H1 (cell line): Measurements from ENCODE around the gene GPR17. TPM values are rescaled to one million over a fixed set of nuclear protein-coding genes. Genes with fewer than 3 reads are reported as not detected.
A peak's percentile ranks its signal among the peaks of the same experiment; 100 is the strongest.

Source experiments
- CTCF ChIA-PET: fragments of 300-600 bp; sonication (Branson Sonifier 250); formaldehyde crosslinking; loops from one replicate; lab custom pipeline; 2021; ENCODE audit not compliant: partially characterized antibody; lab: Charles Lee
- POLR2A ChIA-PET: fragments of 300-600 bp; sonication (Branson Sonifier 250); formaldehyde crosslinking; loops from one replicate; lab custom pipeline; 2021; ENCODE audit warnings: inconsistent platforms; ENCODE audit not compliant: partially characterized antibody; lab: Charles Lee
- DNase-seq, 2 experiments: peaks; one replicate each; pipeline versions ENCODE4 v3.0.0 to v3.0.0-alpha.2; 2010 to 2022; ENCODE audit warnings: low spot score in 2 of 2, low read depth in 1 of 2, mixed read lengths in 1 of 2
- FAIRE-seq: peaks from 2 replicates; lab custom pipeline; 2011; peaks lifted over from hg19 to GRCh38; lab: Jason Lieb, UNC
- H2AFZ ChIP-seq: 2 replicates; pipeline ENCODE4 v1.8.1; 2012; ENCODE audit warnings: low read length, inconsistent platforms
- H2AK5ac ChIP-seq: 2 replicates; pipeline ENCODE4 v1.6.1; 2013; ENCODE audit warnings: low read depth, low read length
- H2BK120ac ChIP-seq: replicated peaks from 2 replicates; pipeline ENCODE3; 2013; ENCODE audit warnings: low read depth, low read length, inconsistent platforms
- H2BK12ac ChIP-seq: 2 replicates; pipeline ENCODE4 v1.6.1; 2013; ENCODE audit warnings: low read depth, low read length
- H2BK15ac ChIP-seq: 2 replicates; pipeline ENCODE4 v1.6.1; 2013; ENCODE audit warnings: low read length
- H2BK20ac ChIP-seq: 2 replicates; pipeline ENCODE4 v1.6.1; 2013; ENCODE audit warnings: low read length
- H2BK5ac ChIP-seq: 2 replicates; pipeline ENCODE4 v1.6.1; 2013; ENCODE audit warnings: low read depth, low read length
- H3K14ac ChIP-seq: 2 replicates; pipeline ENCODE4 v1.6.1; 2013; ENCODE audit warnings: inconsistent platforms; ENCODE audit not compliant: insufficient read length
- H3K18ac ChIP-seq: 2 replicates; pipeline ENCODE4 v1.6.1; 2013; ENCODE audit warnings: low read length; ENCODE audit errors: extremely low read depth
- H3K23ac ChIP-seq: 2 replicates; pipeline ENCODE4 v1.6.1; 2013; ENCODE audit warnings: inconsistent platforms; ENCODE audit not compliant: insufficient read length
- H3K23me2 ChIP-seq: 2 replicates; pipeline ENCODE4 v1.6.1; 2013; ENCODE audit warnings: low read depth, low read length
- H3K27ac ChIP-seq: 2 replicates; pipeline ENCODE4 v1.6.1; 2011; ENCODE audit warnings: low read depth, low read length, inconsistent platforms
- H3K27me3 ChIP-seq, 4 experiments: replicated peaks in 1 of 4; 1 replicate in 1 of 4; 2 replicates in 3 of 4; pipeline versions ENCODE4 v1.6.1 to v1.8.1; 2011 to 2013; ENCODE audit warnings: low read length in 3 of 4, mild to moderate bottlenecking in 3 of 4, inconsistent platforms in 2 of 4, mixed read lengths in 2 of 4, moderate library complexity in 1 of 4; ENCODE audit not compliant: control insufficient read depth in 3 of 4, insufficient read depth in 3 of 4; ENCODE audit errors: extremely low read depth in 1 of 4
- H3K36me3 ChIP-seq, 4 experiments: 2 replicates each; pipeline versions ENCODE4 v1.6.1 to v1.8.1; 2011 to 2013; ENCODE audit warnings: mild to moderate bottlenecking in 4 of 4, low read length in 3 of 4, moderate library complexity in 2 of 4, control low read depth in 1 of 4, inconsistent platforms in 1 of 4; ENCODE audit not compliant: insufficient read depth in 4 of 4, control insufficient read depth in 2 of 4
- H3K4ac ChIP-seq: replicated peaks from 2 replicates; pipeline ENCODE3; 2013; ENCODE audit warnings: low read length, low read depth, mixed read lengths, inconsistent platforms; ENCODE audit not compliant: insufficient read length
- H3K4me1 ChIP-seq, 4 experiments: replicated peaks in 1 of 4; 1 replicate in 1 of 4; 2 replicates in 3 of 4; pipeline versions ENCODE4 v1.6.1 to v1.8.1; 2011 to 2013; ENCODE audit warnings: low read length in 3 of 4, inconsistent platforms in 2 of 4, mixed read lengths in 1 of 4; ENCODE audit not compliant: insufficient read depth in 4 of 4, control insufficient read depth in 3 of 4
- H3K4me2 ChIP-seq, 2 experiments: 2 replicates each; pipeline versions ENCODE4 v1.6.1 to v1.8.1; 2011 to 2013; ENCODE audit warnings: low read depth in 2 of 2, low read length in 2 of 2, control low read depth in 1 of 2, inconsistent platforms in 1 of 2, mild to moderate bottlenecking in 1 of 2; ENCODE audit not compliant: insufficient read depth in 1 of 2
- H3K4me3 ChIP-seq, 4 experiments: fragments of 200-600, 300-600 bp in 1 of 4; sonication (generic), shearing (Covaris generic), sonication (Bioruptor Twin) in 1 of 4; 2 replicates each; pipeline versions ENCODE4 v1.5.1 to v1.8.1; 2011 to 2016; ENCODE audit warnings: low read length in 4 of 4, low read depth in 3 of 4, control low read depth in 2 of 4, inconsistent platforms in 2 of 4, mild to moderate bottlenecking in 2 of 4, mixed read lengths in 1 of 4, moderate library complexity in 1 of 4; ENCODE audit not compliant: insufficient read depth in 2 of 4; ENCODE audit errors: extremely low read depth in 1 of 4
- H3K56ac ChIP-seq: replicated peaks from 2 replicates; pipeline ENCODE3; 2013; ENCODE audit warnings: low read depth, mild to moderate bottlenecking, mixed read lengths, low read length, inconsistent platforms; ENCODE audit not compliant: insufficient read length
- H3K79me1 ChIP-seq: 2 replicates; pipeline ENCODE4 v1.6.1; 2013; ENCODE audit warnings: low read depth, low read length, control low read depth
- H3K79me2 ChIP-seq, 2 experiments: 2 replicates each; pipeline versions ENCODE4 v1.6.1 to v1.8.1; 2012 to 2013; ENCODE audit warnings: low read length in 2 of 2, mild to moderate bottlenecking in 2 of 2, inconsistent platforms in 1 of 2; ENCODE audit not compliant: insufficient read depth in 2 of 2, control insufficient read depth in 1 of 2
- H3K9ac ChIP-seq, 4 experiments: replicated peaks in 1 of 4; 1 replicate in 1 of 4; 2 replicates in 3 of 4; pipeline versions ENCODE4 v1.6.1 to v1.8.1; 2011 to 2013; ENCODE audit warnings: low read depth in 3 of 4, low read length in 3 of 4, control low read depth in 2 of 4, mild to moderate bottlenecking in 2 of 4, moderate library complexity in 2 of 4, inconsistent platforms in 1 of 4; ENCODE audit errors: extremely low read depth in 1 of 4
- H3K9me3 ChIP-seq, 2 experiments: 2 replicates each; pipeline versions ENCODE4 v1.6.1 to v1.8.1; 2012 to 2013; ENCODE audit warnings: mild to moderate bottlenecking in 2 of 2, moderate library complexity in 2 of 2, control low read depth in 1 of 2, inconsistent platforms in 1 of 2, low read depth in 1 of 2, low read length in 1 of 2, mixed read lengths in 1 of 2; ENCODE audit not compliant: insufficient read depth in 2 of 2
- H4K20me1 ChIP-seq, 2 experiments: replicated peaks in 1 of 2; 2 replicates each; pipeline versions ENCODE3 to v1.8.1; 2011 to 2013; ENCODE audit warnings: inconsistent platforms in 2 of 2, low read length in 2 of 2, mild to moderate bottlenecking in 1 of 2; ENCODE audit not compliant: insufficient read depth in 2 of 2, control insufficient read depth in 1 of 2
- H4K5ac ChIP-seq: 2 replicates; pipeline ENCODE4 v1.6.1; 2013; ENCODE audit warnings: low read length, low read depth, mixed read lengths, inconsistent platforms; ENCODE audit not compliant: insufficient read length
- H4K8ac ChIP-seq: 2 replicates; pipeline ENCODE4 v1.8.0; 2013; ENCODE audit warnings: mild to moderate bottlenecking, moderate library complexity, low read length, inconsistent platforms; ENCODE audit not compliant: insufficient read depth; ENCODE audit errors: extremely low read depth
- H4K91ac ChIP-seq: replicated peaks from 2 replicates; pipeline ENCODE3; 2013; ENCODE audit warnings: low read length, mixed read lengths, inconsistent platforms; ENCODE audit not compliant: insufficient read length
- BACH1 ChIP-seq: IDR thresholded peaks from 2 replicates; pipeline ENCODE4 v1.6.1; 2012; ENCODE audit warnings: low read length, improper control_type of control experiment
- BCL11A ChIP-seq, 2 experiments: IDR thresholded peaks; one replicate each; pipeline ENCODE4 v1.6.1; 2011; ENCODE audit warnings: low read depth in 2 of 2, low read length in 2 of 2, mild to moderate bottlenecking in 2 of 2
- GTF2F1 ChIP-seq: IDR thresholded peaks from 2 replicates; pipeline ENCODE4 v1.6.1; 2012; ENCODE audit warnings: low read depth, low read length, improper control_type of control experiment, borderline replicate concordance
- SIRT6 ChIP-seq: IDR thresholded peaks from one replicate; pipeline ENCODE4 v1.7.1; 2012; ENCODE audit warnings: low read length, inconsistent platforms
- SP1 ChIP-seq: IDR thresholded peaks from 2 replicates; pipeline ENCODE4 v1.6.1; 2011; ENCODE audit warnings: low read depth, low read length
- TCF12 ChIP-seq: IDR thresholded peaks from 2 replicates; pipeline ENCODE4 v1.6.1; 2011; ENCODE audit warnings: low read depth, mild to moderate bottlenecking, low read length
- ZNF274 ChIP-seq: IDR thresholded peaks from 2 replicates; pipeline ENCODE4 v1.7.0; 2012; ENCODE audit warnings: low read length, borderline replicate concordance; ENCODE audit errors: extremely low read depth
- WGBS, 2 experiments: shearing (Covaris generic) in 1 of 2; methylation state at CpG; one replicate each; pipeline versions ENCODE4 v1.1.6 to v1.1.7; 2013 to 2015; ENCODE audit warnings: low lambda C conversion rate in 2 of 2, mixed read lengths in 2 of 2, inconsistent platforms in 1 of 2, low coverage in 1 of 2, missing lambda C conversion rate in 1 of 2; ENCODE audit not compliant: insufficient replicate concordance in 2 of 2, insufficient coverage in 1 of 2, insufficient read length in 1 of 2; ENCODE audit errors: extremely low coverage in 1 of 2, missing lambda C conversion rate in 1 of 2; 5-methylcytosine and 5-hydroxymethylcytosine counted together
- polyA plus RNA-seq, 7 experiments: library from polyadenylated mRNA; depleted of rRNA in 3 of 7; stranded (reverse) in 5 of 7; unstranded in 2 of 7; fragments of >200 nt in 5 of 7; fragments of 200-250 nt in 2 of 7; gene quantifications; 1 replicate in 5 of 7; 2 replicates in 1 of 7; 4 replicates in 1 of 7; pipeline versions ENCODE4 v1.2.1 to v1.2.3, GENCODE V29; 2011 to 2013; ENCODE audit warnings: missing spikeins in 2 of 7, mixed read lengths in 2 of 7
- total RNA-seq: library from RNA; stranded (reverse); fragmentation: NEBNext Ultra II Directional; extraction: Animal tissue kit (Norgen Biotek cat#: 25700); gene quantifications from 2 replicates; pipeline ENCODE4 v1.2.1, GENCODE V29; 2021
- TF ChIP-seq, protein P1 (sequence below): IDR thresholded peaks from 2 replicates; pipeline ENCODE4 v1.6.1; 2012; ENCODE audit warnings: inconsistent platforms

Gene GPR17
- total and polyA plus RNA-seq, 2 of the 8 experiments (the other 6 are each of a cell fraction or from before 2014, with no cell fraction given), result 0.03 TPM; not detected in 1

DNA sequence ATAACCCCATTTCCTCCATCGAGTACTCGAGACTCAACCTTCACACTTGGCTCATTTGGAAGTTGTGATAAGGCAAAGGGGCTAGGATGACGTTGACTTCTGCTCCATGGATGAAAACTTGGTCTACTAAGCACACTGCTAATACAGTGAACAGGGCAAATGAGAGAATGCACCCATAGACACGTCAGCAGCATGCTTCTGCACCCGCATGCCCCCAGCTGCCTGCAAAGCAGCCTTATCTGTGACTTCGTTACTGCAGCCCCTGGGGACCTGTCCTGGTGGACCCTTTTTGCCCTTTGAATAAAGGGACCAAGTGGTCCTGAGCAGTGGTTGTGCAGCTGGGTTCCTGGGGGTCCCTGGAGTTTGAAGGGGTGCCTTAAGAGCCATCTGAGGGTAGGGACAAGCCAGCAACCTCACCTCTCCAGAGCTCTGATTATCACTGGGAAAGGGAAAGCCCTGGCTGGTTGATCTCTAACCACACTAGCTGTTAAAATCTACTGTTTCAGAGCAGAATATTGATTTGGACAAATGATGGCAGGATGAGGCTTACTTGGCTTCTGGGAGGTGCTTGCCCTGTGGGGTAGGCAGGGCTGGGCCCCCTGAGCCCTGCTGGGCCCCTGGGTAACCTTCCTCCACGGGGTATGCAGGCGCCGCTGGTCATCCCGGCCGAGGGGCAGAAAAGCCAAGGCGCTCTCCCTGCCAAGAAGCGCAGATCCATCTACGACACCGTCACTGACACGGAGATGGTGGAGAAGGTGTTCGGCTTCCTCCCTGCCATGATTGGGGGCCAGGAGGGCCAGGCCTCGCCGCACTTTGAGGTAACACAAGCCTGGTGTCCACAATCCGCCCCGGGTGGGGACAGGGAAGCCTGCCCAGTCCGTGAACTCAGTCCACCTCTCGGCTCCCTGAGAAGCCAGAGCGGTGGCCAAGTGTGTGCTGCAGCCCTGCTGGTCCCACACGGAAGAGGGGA is 37.6 kb upstream of the GPR17 start:
- Histone ChIP-seq H3K4me3 (no peak overlapping the region), H2BK5ac (no peak overlapping the region; the same call in 1 of the 2 replicates), H2BK20ac (no peak overlapping the region), H3K56ac (no peak overlapping the region), H2AFZ (no peak overlapping the region; the same call in 1 of the 2 replicates), H3K23ac (no peak overlapping the region), H3K27me3 (no peaks in the 10 kb centered on the region), H2BK12ac (no peak overlapping the region), H2AK5ac (no peak overlapping the region), H2BK120ac (no peak overlapping the region), H4K91ac (no peak overlapping the region), H3K9ac (no peak overlapping the region), H4K8ac (no peak overlapping the region), H3K4ac (no peak overlapping the region), H3K18ac (peak overlapping the region; percentile 7; the same call in 1 of the 2 replicates), H4K20me1 (no peaks in the 10 kb centered on the region), H2BK15ac (no peak overlapping the region), H3K23me2 (no peaks in the 10 kb centered on the region), H3K14ac (no peak overlapping the region), H3K4me2 (no peak overlapping the region), H3K79me1 (no peaks in the 10 kb centered on the region), H3K9me3 (no peaks in the 10 kb centered on the region; a peak in 2 of 4 replicates), H3K27ac (no peak overlapping the region), H4K5ac (no peak overlapping the region), H3K4me1 (no peaks in the 10 kb centered on the region; a peak in 1 of 7 replicates), H3K79me2 (no peaks in the 10 kb centered on the region), H3K36me3 (no peaks in the 10 kb centered on the region)
- TF ChIP-seq, protein P1, sequence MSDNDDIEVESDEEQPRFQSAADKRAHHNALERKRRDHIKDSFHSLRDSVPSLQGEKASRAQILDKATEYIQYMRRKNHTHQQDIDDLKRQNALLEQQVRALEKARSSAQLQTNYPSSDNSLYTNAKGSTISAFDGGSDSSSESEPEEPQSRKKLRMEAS, result no peak
- TF ChIP-seq GTF2F1 (no peak), BCL11A (IDR thresholded peaks at IDR 0.05; ENCODE audit: low read depth in 2 of 2, low read length in 2 of 2) (no peak), TCF12 (no peak), SP1 (no peak), SIRT6 (no peak), BACH1 (no peak), ZNF274 (no peak)
- no peak for FAIRE-seq
- POLR2A ChIA-PET, result no interaction called here
- 89% methylated on average over 25 of the region's 25 CpGs; no CpG with 5 or more reads in 1 of the 2 experiments for WGBS, 2 experiments
- CTCF ChIA-PET, result interaction anchor here (0.6 to 8.1 kb wide), 6 partner anchors 15 to 42 kb away, joined by 3 to 54 read pairs (median 4); no protein-coding TSS in a partner anchor
- DNase-seq, result no peak
